HepG2 (cell line): ENCODE results near the gene TRAF4. TPM values are rescaled to one million over a fixed set of nuclear protein-coding genes. Genes with fewer than 3 reads are reported as not detected.

Experiments used
- ARNT2 ChIP-seq: sonication (generic); formaldehyde crosslinking; IDR thresholded peaks from 2 replicates; pipeline ENCODE4 v1.8.0; 2022; ENCODE audit warnings: mild to moderate bottlenecking, low read depth, missing genetic modification reagents, moderate library complexity
- BORCS8-MEF2B ChIP-seq: sonication (generic); formaldehyde crosslinking; IDR thresholded peaks from 2 replicates; pipeline ENCODE4 v1.8.0; 2022; ENCODE audit warnings: mild to moderate bottlenecking, missing genetic modification reagents
- HNRNPH1 ChIP-seq: fragments of 200-400 bp; formaldehyde crosslinking; optimal IDR thresholded peaks from 2 replicates; pipeline ENCODE3; 2017; ENCODE audit warnings: mild to moderate bottlenecking, low read depth, low read length
- JUNB ChIP-seq: sonication (generic); formaldehyde crosslinking; IDR thresholded peaks from 2 replicates; pipeline ENCODE4 v1.8.0; 2022; ENCODE audit warnings: missing genetic modification reagents, mild to moderate bottlenecking, borderline replicate concordance
- JUND ChIP-seq: sonication (generic); formaldehyde crosslinking; IDR thresholded peaks from 2 replicates; pipeline ENCODE4 v1.8.0; 2022; ENCODE audit warnings: mild to moderate bottlenecking, missing genetic modification reagents
- MAX ChIP-seq: IDR thresholded peaks from 2 replicates; pipeline ENCODE4 v1.6.1; 2012; ENCODE audit warnings: inconsistent platforms
- NFE2L2 ChIP-seq: fragments of 150-350 bp; IDR thresholded peaks from 2 replicates; pipeline ENCODE4 v1.6.1; 2014; ENCODE audit warnings: low read length
- SSRP1 ChIP-seq: IDR thresholded peaks from 2 replicates; pipeline ENCODE4 v1.6.1; 2016; ENCODE audit warnings: control low read depth
- TBX3 ChIP-seq: fragments of 450-650 bp; IDR thresholded peaks from 2 replicates; pipeline ENCODE4 v1.6.1; 2017; ENCODE audit warnings: antibody characterized with exemption, mild to moderate bottlenecking, inconsistent platforms, borderline replicate concordance
- THAP8 ChIP-seq: sonication (generic); formaldehyde crosslinking; IDR thresholded peaks from 2 replicates; pipeline ENCODE4 v1.5.1; 2020; ENCODE audit warnings: missing genetic modification reagents, mild to moderate bottlenecking, borderline replicate concordance
- ZBTB7B ChIP-seq: sonication (generic); formaldehyde crosslinking; IDR thresholded peaks from 2 replicates; pipeline ENCODE4 v1.4.0; 2020; ENCODE audit warnings: missing genetic modification reagents
- ZNF512 ChIP-seq: sonication (generic); formaldehyde crosslinking; IDR thresholded peaks from 2 replicates; pipeline ENCODE4 v1.4.0; 2020; ENCODE audit warnings: mild to moderate bottlenecking, missing genetic modification reagents
- ZNF790 ChIP-seq: sonication (generic); formaldehyde crosslinking; IDR thresholded peaks from 2 replicates; pipeline ENCODE4 v1.8.0; 2022; ENCODE audit warnings: missing genetic modification reagents, mild to moderate bottlenecking, borderline replicate concordance
- polyA plus RNA-seq, 8 experiments: library from polyadenylated mRNA; depleted of rRNA in 3 of 8; stranded (reverse) in 7 of 8; unstranded in 1 of 8; fragments of >200 nt; fragmentation: Illumina TruSeq in 4 of 8; extraction: Trizol in 4 of 8; gene quantifications; 2 replicates each; pipeline versions ENCODE4 v1.2.1 to v1.2.3, GENCODE V29; 2011 to 2016; ENCODE audit warnings: low read depth in 4 of 8, missing spikeins in 1 of 8, mixed read lengths in 1 of 8; ENCODE audit not compliant: insufficient read depth in 1 of 8
- total RNA-seq, 5 experiments: library from RNA; depleted of rRNA; stranded (reverse); fragments of >200 nt; fragmentation: Illumina TruSeq; extraction: Trizol; gene quantifications; 2 replicates each; pipeline ENCODE4 v1.2.3, GENCODE V29; 2016; ENCODE audit warnings: low read depth in 1 of 5
- TF ChIP-seq, protein P1 (sequence below): sonication (generic); formaldehyde crosslinking; IDR thresholded peaks from 2 replicates; pipeline ENCODE4 v1.4.0; 2020; ENCODE audit warnings: missing genetic modification reagents
- TF ChIP-seq, protein P2 (sequence below), 2 experiments: fragments of 450-650 bp in 1 of 2; sonication (generic) in 1 of 2; formaldehyde crosslinking; IDR thresholded peaks; 2 replicates each; pipeline versions ENCODE4 v1.5.0 to v1.8.0; 2020 to 2022; ENCODE audit warnings: mild to moderate bottlenecking in 1 of 2, missing genetic modification reagents in 1 of 2
- TF ChIP-seq, protein P3 (sequence below): sonication (generic); formaldehyde crosslinking; IDR thresholded peaks from 2 replicates; pipeline ENCODE4 v1.4.0; 2020; ENCODE audit warnings: missing genetic modification reagents

The TRAF4 gene
- total and polyA plus RNA-seq, 2 of the 13 experiments (the other 11 are each of a cell fraction or from before 2014, with no cell fraction given), result 86.0 to 89.9 TPM

GRCh38 chr17:28750178-28751047 is 6.6 kb downstream of the TRAF4 start (continued):
- TF ChIP-seq, protein P1, sequence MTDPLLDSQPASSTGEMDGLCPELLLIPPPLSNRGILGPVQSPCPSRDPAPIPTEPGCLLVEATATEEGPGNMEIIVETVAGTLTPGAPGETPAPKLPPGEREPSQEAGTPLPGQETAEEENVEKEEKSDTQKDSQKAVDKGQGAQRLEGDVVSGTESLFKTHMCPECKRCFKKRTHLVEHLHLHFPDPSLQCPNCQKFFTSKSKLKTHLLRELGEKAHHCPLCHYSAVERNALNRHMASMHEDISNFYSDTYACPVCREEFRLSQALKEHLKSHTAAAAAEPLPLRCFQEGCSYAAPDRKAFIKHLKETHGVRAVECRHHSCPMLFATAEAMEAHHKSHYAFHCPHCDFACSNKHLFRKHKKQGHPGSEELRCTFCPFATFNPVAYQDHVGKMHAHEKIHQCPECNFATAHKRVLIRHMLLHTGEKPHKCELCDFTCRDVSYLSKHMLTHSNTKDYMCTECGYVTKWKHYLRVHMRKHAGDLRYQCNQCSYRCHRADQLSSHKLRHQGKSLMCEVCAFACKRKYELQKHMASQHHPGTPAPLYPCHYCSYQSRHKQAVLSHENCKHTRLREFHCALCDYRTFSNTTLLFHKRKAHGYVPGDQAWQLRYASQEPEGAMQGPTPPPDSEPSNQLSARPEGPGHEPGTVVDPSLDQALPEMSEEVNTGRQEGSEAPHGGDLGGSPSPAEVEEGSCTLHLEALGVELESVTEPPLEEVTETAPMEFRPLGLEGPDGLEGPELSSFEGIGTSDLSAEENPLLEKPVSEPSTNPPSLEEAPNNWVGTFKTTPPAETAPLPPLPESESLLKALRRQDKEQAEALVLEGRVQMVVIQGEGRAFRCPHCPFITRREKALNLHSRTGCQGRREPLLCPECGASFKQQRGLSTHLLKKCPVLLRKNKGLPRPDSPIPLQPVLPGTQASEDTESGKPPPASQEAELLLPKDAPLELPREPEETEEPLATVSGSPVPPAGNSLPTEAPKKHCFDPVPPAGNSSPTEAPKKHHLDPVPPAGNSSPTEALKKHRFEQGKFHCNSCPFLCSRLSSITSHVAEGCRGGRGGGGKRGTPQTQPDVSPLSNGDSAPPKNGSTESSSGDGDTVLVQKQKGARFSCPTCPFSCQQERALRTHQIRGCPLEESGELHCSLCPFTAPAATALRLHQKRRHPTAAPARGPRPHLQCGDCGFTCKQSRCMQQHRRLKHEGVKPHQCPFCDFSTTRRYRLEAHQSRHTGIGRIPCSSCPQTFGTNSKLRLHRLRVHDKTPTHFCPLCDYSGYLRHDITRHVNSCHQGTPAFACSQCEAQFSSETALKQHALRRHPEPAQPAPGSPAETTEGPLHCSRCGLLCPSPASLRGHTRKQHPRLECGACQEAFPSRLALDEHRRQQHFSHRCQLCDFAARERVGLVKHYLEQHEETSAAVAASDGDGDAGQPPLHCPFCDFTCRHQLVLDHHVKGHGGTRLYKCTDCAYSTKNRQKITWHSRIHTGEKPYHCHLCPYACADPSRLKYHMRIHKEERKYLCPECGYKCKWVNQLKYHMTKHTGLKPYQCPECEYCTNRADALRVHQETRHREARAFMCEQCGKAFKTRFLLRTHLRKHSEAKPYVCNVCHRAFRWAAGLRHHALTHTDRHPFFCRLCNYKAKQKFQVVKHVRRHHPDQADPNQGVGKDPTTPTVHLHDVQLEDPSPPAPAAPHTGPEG (CRISPR knock-in tag), result no peak
- TF ChIP-seq JUND (CRISPR knock-in tag) (no peak), ZNF790 (CRISPR knock-in tag) (no peak), JUNB (no peak), NFE2L2 (no peak), BORCS8-MEF2B (CRISPR knock-in tag) (no peak), THAP8 (CRISPR knock-in tag) (no peak), ZNF512 (CRISPR knock-in tag) (no peak), HNRNPH1 (no peak), ZBTB7B (CRISPR knock-in tag) (no peak), SSRP1 (CRISPR knock-in tag) (peak; percentile 93), MAX (0 out of 2 replicates have a peak, but pooled peaks have one; percentile 37), TBX3 (no peak), ARNT2 (CRISPR knock-in tag) (no peak)
- TF ChIP-seq, protein P2, sequence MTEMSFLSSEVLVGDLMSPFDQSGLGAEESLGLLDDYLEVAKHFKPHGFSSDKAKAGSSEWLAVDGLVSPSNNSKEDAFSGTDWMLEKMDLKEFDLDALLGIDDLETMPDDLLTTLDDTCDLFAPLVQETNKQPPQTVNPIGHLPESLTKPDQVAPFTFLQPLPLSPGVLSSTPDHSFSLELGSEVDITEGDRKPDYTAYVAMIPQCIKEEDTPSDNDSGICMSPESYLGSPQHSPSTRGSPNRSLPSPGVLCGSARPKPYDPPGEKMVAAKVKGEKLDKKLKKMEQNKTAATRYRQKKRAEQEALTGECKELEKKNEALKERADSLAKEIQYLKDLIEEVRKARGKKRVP (CRISPR knock-in tag; IDR thresholded peaks at IDR 0.05), result no peak
- TF ChIP-seq, protein P3, sequence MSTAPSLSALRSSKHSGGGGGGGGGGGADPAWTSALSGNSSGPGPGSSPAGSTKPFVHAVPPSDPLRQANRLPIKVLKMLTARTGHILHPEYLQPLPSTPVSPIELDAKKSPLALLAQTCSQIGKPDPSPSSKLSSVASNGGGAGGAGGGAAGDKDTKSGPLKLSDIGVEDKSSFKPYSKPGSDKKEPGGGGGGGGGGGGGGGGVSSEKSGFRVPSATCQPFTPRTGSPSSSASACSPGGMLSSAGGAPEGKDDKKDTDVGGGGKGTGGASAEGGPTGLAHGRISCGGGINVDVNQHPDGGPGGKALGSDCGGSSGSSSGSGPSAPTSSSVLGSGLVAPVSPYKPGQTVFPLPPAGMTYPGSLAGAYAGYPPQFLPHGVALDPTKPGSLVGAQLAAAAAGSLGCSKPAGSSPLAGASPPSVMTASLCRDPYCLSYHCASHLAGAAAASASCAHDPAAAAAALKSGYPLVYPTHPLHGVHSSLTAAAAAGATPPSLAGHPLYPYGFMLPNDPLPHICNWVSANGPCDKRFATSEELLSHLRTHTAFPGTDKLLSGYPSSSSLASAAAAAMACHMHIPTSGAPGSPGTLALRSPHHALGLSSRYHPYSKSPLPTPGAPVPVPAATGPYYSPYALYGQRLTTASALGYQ (CRISPR knock-in tag), result no peak
